HL-60 (cell line): Measurements from ENCODE around the gene TUT1.

Experiments
- DNase-seq, 2 experiments: peaks; one replicate each; pipeline ENCODE4 v3.0.0-alpha.2; 2010 to 2020; ENCODE audit warnings: low read depth in 1 of 2, low spot score in 1 of 2
- H3K27ac ChIP-seq: fragments of 250-450 bp; sonication (Bioruptor Pico); replicated peaks from 2 replicates; pipeline ENCODE4 v1.5.1; 2020; ENCODE audit warnings: mild to moderate bottlenecking, moderate library complexity
- H3K27me3 ChIP-seq: fragments of 250-450 bp; sonication (Bioruptor Pico); 2 replicates; pipeline ENCODE4 v1.5.1; 2021; ENCODE audit warnings: mild to moderate bottlenecking, moderate library complexity; ENCODE audit not compliant: insufficient read depth, poor library complexity, severe bottlenecking
- H3K4me3 ChIP-seq: replicated peaks from 2 replicates; pipeline ENCODE4 v1.5.1; 2011; ENCODE audit warnings: mild to moderate bottlenecking, control low read depth, low read length; ENCODE audit not compliant: insufficient read depth
- GABPA ChIP-seq: IDR thresholded peaks from 2 replicates; pipeline ENCODE4 v1.6.1; 2012; ENCODE audit warnings: low read depth
- POLR2AphosphoS5 ChIP-seq: IDR thresholded peaks from 2 replicates; pipeline ENCODE4 v1.6.1; 2012; ENCODE audit warnings: low read depth
- SPI1 ChIP-seq: IDR thresholded peaks from 2 replicates; pipeline ENCODE4 v1.6.1; 2012; ENCODE audit warnings: low read depth, mild to moderate bottlenecking, borderline replicate concordance
- TF ChIP-seq, protein P1 (sequence below): IDR thresholded peaks from 2 replicates; pipeline ENCODE4 v1.6.1; 2012; ENCODE audit warnings: low read depth; ENCODE audit not compliant: insufficient replicate concordance
- TF ChIP-seq, protein P2 (sequence below): IDR thresholded peaks from one replicate; pipeline ENCODE4 v1.5.1; 2011; ENCODE audit warnings: low read length, control low read depth, inconsistent platforms; ENCODE audit not compliant: insufficient read depth

The TUT1 gene

DNA sequence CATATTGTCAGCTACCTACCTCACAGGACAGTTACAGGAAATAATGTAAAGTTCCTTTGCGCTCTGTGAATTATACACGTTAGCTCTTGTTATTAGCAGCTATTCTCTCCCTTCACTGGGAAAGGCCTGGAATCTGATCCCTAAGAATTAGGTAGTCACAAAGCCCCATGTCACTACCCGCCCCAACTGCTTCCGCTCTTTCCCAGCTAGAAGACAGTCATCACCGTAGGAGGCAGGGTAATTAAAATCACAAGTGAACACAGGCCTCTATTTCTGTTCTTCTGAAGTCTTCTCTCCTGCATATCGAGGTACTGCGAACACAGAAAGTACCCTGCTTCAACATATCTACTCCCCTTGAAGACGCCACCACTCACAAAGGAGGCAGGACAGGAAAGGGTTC is 32.1 kb downstream of the TUT1 start:
- TF ChIP-seq SPI1 (no peak), GABPA (no peak), POLR2AphosphoS5 (no peak)
- TF ChIP-seq, protein P1, sequence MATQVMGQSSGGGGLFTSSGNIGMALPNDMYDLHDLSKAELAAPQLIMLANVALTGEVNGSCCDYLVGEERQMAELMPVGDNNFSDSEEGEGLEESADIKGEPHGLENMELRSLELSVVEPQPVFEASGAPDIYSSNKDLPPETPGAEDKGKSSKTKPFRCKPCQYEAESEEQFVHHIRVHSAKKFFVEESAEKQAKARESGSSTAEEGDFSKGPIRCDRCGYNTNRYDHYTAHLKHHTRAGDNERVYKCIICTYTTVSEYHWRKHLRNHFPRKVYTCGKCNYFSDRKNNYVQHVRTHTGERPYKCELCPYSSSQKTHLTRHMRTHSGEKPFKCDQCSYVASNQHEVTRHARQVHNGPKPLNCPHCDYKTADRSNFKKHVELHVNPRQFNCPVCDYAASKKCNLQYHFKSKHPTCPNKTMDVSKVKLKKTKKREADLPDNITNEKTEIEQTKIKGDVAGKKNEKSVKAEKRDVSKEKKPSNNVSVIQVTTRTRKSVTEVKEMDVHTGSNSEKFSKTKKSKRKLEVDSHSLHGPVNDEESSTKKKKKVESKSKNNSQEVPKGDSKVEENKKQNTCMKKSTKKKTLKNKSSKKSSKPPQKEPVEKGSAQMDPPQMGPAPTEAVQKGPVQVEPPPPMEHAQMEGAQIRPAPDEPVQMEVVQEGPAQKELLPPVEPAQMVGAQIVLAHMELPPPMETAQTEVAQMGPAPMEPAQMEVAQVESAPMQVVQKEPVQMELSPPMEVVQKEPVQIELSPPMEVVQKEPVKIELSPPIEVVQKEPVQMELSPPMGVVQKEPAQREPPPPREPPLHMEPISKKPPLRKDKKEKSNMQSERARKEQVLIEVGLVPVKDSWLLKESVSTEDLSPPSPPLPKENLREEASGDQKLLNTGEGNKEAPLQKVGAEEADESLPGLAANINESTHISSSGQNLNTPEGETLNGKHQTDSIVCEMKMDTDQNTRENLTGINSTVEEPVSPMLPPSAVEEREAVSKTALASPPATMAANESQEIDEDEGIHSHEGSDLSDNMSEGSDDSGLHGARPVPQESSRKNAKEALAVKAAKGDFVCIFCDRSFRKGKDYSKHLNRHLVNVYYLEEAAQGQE: no peak
- TF ChIP-seq, protein P2, sequence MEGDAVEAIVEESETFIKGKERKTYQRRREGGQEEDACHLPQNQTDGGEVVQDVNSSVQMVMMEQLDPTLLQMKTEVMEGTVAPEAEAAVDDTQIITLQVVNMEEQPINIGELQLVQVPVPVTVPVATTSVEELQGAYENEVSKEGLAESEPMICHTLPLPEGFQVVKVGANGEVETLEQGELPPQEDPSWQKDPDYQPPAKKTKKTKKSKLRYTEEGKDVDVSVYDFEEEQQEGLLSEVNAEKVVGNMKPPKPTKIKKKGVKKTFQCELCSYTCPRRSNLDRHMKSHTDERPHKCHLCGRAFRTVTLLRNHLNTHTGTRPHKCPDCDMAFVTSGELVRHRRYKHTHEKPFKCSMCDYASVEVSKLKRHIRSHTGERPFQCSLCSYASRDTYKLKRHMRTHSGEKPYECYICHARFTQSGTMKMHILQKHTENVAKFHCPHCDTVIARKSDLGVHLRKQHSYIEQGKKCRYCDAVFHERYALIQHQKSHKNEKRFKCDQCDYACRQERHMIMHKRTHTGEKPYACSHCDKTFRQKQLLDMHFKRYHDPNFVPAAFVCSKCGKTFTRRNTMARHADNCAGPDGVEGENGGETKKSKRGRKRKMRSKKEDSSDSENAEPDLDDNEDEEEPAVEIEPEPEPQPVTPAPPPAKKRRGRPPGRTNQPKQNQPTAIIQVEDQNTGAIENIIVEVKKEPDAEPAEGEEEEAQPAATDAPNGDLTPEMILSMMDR: no peak
- Histone ChIP-seq H3K4me3 (no peak overlapping the region), H3K27me3 (no peaks in the 10 kb centered on the region), H3K27ac (no peak overlapping the region)
- no peak for DNase-seq

- H3K27me3 ChIP-seq: no peaks in the 10 kb centered on the region
- no peak overlapping the region for H3K4me3 ChIP-seq
- TF ChIP-seq, protein P2: no peak
- TF ChIP-seq SPI1 (no peak), POLR2AphosphoS5 (peak; percentile 54; the same call in 1 of the 2 replicates)
- no peak for DNase-seq
- H3K27ac ChIP-seq: peak overlapping the region; percentile 94; the same call in 1 of the 2 replicates
Measured at GRCh38 chr11:62558669-62559068, 32.7 kb downstream of the TUT1 start.

GRCh38 chr11:62556875-62557631 is 34.3 kb downstream of the TUT1 start:
- Histone ChIP-seq H3K27me3 (no peaks in the 10 kb centered on the region), H3K27ac (peak overlapping the region; percentile 94), H3K4me3 (no peak overlapping the region)
- DNase-seq: peak in 1 of 2 experiments; percentile 75
- TF ChIP-seq GABPA: no peak
- 0 out of 2 replicates have a peak, but pooled peaks have one; percentile 7 for TF ChIP-seq POLR2AphosphoS5

GRCh38 chr11:62556108-62556874 is 35.0 kb downstream of the TUT1 start:
- no peaks in the 10 kb centered on the region for H3K27me3 ChIP-seq
- no peak overlapping the region for H3K4me3 ChIP-seq
- peak; percentile 98 to 99 for DNase-seq
- H3K27ac ChIP-seq: peak overlapping the region; percentile 94
- TF ChIP-seq SPI1 (peak; percentile 46; the same call in 1 of the 2 replicates), POLR2AphosphoS5 (peak; percentile 94), GABPA (no peak)

DNA sequence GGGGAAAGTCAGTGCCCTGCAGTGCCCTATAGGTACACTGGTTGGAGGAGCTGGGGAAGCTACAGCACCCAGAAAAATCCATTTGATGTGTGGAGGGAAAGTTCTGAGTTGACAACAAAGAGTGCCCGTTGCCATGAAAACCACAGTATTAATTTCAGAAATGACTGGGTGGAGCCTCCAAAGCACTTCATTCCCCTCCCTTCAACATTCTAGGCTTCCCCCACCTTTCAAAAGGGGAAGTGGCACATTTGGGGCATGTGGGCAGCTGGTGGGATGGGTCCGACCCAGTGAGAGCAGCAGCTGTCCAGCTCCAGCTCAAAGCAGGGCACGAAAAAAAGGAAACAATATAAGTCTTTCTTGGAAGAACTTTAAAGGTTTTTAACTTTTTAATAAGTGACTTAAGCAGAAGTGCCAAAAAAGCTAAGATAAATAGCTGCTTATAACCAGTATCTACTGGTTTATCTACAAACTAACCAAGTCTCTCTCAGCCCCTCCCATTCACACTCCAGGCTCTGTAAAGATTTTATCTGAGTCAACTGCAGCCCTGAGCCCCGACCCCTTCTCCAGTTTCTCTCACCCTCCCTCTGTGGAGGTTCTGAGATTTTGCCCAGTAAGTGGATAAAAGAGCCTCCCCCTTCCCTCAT is 35.7 kb downstream of the TUT1 start:
- H3K27me3 ChIP-seq: no peaks in the 10 kb centered on the region
- TF ChIP-seq GABPA: no peak
- TF ChIP-seq SPI1: peak; percentile 100
- TF ChIP-seq, protein P1: peak; percentile 81
- TF ChIP-seq, protein P2: no peak
- TF ChIP-seq POLR2AphosphoS5: peak; percentile 71
- peak; percentile 85 to 93 for DNase-seq
- peak overlapping the region; percentile 94 for H3K27ac ChIP-seq
- no peak overlapping the region for H3K4me3 ChIP-seq
